CD4-positive, alpha-beta T cell treated with Interleukin-15 for 4 hours (primary cell): ENCODE data around the gene NME4.
"Not testable (repeated sequence)": the region's sequence is repeated elsewhere in the genome, so short reads cannot be mapped to it uniquely, and the experiment has no call there.

ENCODE experiments used
- DNase-seq: peaks from one replicate; pipeline ENCODE4 v3.0.0-alpha.2; 2020; ENCODE audit warnings: low spot score

The NME4 gene

DNA sequence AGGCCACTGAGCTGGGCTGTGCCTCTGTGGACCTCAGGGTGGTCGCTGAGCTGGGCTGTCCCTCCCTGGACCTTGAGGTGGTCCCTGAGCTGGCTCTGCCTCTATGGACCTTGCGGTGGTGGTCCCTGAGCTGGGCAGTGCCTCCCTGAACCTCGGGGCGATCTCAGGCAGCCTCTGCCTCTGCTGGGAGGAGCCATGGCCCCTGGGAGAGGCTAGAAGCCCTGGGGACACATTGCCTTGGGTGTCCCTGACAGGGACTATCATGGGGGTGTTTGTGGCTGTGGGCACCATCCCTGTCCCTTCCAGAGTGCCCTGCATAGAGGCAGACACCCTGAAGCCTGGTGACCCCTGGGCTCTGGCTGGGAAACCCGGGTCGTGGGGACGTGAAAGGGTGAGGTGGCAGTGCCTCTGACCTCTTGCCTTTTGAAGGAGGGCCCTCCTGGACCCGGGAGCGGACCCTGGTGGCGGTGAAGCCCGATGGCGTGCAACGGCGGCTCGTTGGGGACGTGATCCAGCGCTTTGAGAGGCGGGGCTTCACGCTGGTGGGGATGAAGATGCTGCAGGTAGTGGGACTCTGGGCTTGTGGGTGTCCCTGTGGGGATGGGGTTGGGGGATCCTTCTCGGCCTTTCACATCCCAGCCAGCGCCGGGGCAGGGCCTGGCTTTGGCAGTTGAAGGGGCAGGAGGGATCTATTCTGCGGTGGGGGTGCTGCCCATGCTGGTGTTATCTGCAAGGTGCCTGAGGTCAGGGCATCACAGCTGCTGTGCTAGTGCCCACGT is 1.8 kb downstream of the NME4 start:
- no peak for DNase-seq

DNA sequence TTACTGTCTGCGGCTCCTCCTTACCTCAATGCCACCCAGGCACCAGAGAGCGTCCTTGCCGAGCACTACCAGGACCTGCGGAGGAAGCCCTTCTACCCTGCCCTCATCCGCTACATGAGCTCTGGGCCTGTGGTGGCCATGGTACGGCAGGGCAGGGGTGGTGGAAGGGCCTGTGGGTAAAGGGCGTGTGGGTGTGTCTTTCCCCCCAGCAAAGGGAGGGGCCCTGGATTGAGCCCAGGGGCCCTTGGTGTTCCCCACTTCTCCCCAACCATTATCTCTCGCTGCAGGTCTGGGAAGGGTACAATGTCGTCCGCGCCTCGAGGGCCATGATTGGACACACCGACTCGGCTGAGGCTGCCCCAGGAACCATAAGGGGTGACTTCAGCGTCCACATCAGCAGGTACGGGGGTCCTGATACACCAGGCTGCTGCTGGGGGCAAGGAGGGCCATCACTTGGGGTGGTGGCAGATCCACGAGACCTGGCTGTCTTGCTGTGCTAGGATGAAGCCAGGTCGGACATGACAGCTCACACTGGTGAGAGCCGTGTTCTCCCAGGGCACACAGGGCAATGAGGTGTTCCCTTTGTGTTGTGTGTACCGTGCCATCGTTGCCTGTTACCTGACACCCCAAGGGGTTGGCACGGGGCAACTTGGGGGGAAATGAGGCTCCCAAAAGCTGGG is 2.5 kb downstream of the NME4 start:
- DNase-seq = no peak

GRCh38 chr16:400061-400591 is 3.1 kb downstream of the NME4 start:
- no peak for DNase-seq

DNA sequence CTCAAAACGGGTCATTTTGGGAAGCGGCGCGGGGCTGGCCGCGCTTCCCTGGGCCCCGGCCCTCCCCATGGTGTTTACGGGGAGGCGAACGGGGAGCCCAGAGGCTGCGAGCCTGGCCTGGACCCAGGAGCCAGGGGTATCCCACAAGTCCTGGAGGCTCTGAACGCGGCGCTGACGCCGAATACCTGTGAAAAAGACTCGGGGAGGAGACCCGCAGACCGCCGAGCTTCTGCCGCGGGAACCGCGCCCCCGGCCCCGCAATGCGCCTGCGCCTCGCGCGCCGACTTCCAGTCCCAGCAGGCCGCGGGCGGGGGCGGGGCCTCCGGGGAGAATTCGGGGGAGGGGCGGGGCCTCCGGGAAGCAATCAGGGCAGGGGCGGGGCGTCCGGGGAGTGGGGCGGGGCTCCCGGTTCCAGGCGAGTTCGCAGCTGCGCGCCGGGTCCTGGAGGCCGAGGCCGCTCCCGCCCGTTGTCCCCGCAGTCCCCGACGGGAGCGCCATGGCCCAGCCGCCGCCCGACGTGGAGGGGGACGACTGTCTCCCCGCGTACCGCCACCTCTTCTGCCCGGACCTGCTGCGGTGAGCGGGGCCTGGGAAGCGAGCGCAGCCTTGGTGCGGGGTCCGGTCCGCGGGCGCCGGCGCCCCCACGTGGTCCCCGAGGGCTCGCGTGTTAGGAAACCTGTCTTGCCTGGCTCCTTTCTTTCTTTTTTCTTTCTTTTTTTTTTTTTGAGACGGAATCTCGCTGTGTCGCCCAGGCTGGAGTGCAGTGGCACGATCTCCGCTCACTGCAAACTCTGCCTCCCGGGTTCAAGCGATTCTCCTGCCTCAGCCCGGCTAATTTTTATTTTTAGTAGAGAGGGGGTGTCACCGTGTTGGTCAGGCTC is 4.7 kb downstream of the NME4 start, which contains the start of gene DECR2:
Gene DECR2, plus strand, starts transcription at position 418 of the 881 bp plus-strand sequence. Its CDS starts 79 bp downstream, at position 497.
- peak; percentile 95 for DNase-seq

- DNase-seq = no peak
These were observed 8.0 kb downstream of the NME4 start for GRCh38 chr16:404971-405486.

DNA sequence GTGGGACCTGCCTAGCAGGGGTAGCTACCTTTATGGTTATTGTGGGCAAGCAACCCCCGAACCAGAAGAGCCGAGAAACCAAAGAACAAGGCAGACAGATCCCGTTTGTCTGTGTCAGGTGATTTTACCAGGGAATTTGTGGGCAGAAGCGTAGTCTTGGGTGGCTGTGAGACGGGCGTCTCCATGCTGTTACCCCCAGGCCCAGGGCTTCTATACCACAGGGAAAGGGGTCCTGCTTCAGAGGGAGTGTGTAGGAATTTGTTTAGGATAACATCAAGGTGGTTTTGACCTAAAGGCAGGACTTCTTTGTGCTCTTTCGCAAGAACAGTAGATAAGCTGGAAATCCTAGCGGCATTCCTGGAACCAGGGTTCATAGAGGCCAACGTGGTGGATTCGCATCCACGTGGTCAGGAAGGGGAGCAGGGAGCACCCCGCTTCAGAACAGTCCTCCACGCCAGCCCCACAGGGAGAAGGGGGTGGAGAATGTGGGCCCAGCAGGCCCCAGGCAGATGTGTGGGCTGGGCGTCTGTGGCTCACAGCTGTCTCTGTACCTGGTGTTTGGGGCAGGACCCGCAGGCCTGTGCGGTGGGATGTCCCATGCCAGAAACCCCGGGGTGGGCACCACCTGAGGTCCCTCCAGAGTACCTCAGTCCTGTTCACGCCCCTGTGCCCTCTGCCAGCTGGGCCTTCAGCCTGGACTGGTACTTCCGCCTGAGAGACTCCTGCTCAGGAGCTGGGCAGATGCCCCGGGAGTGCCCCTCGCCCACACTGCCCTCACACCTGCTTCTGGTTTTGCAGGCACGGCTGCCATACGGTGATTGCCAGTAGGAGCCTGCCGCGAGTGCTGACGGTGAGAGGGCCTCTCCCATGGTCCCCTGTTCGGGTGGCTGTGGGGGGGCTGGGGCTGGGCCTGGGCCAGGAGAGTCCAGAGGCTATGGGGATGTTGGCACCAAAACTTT is 8.8 kb downstream of the NME4 start:
- no peak for DNase-seq

DNA sequence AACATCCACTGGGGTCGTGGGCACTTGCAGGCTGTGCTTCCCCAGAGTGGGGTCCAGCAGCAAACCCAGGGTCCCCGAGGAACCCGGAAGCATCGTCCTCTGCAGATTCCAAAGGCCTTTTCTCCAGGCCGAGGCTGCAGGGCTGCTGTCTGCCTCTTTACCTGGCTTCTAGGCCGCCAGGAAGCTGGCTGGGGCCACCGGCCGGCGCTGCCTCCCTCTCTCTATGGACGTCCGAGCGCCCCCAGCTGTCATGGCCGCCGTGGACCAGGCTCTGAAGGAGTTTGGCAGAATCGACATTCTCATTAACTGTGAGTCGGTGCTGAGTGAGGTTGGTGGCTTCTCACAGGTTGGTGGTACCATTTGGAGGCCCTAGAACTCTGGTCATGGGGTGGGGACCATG is 10.3 kb downstream of the NME4 start:
- DNase-seq = no peak

GRCh38 chr16:410516-411178 is 13.6 kb downstream of the NME4 start:
- DNase-seq = no peak

- no peak for DNase-seq
These were observed 14.7 kb downstream of the NME4 start for GRCh38 chr16:411576-412265.

DNA sequence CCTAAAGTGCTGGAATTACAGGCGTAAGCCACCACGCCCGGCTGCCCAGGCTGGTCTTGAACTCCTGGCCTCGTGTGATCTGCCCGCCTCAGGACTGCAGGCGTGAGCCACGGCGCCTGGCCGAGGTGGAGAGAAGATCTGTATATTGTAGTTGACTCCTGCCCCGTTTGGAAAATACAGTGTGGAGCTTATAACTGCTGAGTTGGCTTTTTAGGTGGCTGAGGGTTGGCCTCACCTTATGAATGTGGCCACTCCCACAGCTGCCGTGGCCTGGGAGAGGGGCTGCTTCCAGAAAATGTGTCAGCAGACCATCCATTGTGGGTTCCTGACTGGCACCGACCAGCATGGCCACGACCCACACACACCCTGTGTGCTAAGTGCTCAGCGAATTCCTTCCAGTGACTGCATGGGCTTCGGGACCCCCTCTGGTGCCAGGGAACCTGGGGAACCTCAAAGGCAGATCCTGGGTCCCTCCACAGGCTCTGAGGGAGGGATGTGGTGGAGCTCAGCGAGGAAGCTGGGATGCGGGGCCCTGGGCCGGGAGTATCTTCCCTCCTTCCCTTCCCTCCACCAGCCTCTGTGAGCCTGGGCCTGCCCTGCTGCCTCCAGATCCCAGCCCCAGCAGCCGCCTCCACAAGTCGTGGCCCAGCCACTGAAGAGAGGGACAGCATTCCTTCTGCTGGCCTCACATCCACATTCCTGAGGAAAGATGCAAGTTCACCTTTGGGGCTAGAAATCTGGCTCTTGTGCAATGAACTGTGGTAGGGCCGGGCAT is 17.6 kb downstream of the NME4 start:
- DNase-seq = no peak

DNA sequence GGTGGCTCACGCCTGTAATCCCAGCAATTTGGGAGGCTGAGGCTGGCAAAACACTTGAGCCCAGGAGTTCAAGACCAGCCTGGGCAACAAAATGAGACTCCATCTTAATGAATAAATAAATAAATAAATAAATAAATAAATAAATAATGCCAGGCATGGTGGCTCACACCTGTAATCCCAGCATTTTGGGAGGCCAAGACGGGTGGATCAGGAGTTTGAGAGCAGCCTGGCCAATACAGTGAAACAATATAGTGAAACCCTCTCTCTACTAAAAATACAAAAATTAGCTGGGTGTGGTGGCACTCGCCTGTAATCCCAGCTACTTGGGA is 18.1 kb downstream of the NME4 start:
- DNase-seq = not testable (repeated sequence)

DNA sequence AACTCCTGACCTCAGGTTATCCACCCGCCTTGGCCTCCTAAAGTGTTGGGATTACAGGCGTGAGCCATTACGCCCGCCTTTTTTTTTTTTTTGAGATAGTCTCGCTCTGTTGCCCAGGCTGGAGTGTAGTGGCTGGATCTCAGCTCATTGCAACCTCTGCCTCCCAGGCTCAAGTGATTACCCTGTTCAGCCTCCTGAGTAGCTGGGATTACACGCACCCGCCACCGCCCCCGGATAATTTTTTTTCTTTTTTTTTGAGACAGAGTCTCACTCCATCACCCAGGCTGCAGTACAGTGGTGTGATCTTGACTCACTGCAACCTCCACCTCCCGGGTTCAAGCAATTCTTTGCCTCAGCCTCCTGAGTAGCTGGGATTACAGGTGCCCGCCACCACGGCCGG is 25.2 kb downstream of the NME4 start:
- not testable (repeated sequence) for DNase-seq

GRCh38 chr16:424033-424622 is 27.1 kb downstream of the NME4 start:
- no peak for DNase-seq

GRCh38 chr16:424623-425081 is 27.7 kb downstream of the NME4 start:
- no peak for DNase-seq

GRCh38 chr16:425082-425718 is 28.2 kb downstream of the NME4 start, which contains the start of gene RAB11FIP3:
Gene RAB11FIP3 (plus strand): TSS chr16:425649. CDS start chr16:426007, 358 bp downstream.
- DNase-seq = peak; percentile 84

GRCh38 chr16:425740-426114 is 28.7 kb downstream of the NME4 start:
- no peak for DNase-seq

DNA sequence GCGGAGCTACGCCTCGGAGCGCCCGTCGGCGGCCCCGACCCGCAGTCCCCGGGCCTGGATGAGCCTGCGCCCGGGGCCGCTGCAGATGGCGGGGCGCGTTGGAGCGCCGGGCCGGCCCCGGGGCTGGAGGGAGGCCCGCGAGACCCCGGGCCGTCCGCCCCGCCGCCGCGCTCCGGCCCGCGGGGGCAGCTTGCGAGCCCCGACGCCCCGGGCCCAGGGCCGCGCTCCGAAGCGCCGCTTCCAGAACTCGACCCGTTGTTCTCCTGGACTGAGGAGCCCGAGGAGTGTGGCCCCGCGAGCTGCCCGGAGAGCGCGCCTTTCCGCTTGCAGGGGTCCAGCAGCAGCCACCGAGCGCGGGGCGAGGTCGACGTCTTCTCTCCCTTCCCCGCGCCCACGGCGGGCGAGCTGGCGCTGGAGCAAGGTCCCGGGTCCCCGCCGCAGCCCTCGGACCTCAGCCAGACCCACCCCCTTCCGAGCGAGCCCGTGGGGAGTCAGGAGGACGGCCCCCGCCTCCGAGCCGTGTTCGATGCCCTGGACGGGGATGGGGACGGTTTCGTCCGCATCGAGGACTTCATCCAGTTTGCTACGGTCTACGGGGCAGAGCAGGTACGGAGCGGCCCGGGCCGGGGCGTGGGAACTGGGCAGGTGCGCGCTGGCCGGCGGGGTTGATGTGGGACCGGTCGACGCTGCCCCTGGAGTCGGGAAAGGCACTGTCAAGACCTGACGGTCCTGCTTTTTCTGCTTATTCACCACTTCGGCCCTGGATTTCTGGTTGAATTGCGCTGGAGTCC is 29.3 kb downstream of the NME4 start:
- DNase-seq = no peak
